ENCODE results near the gene IFFO2.
A peak's percentile ranks its signal among the peaks of the same experiment; 100 is the strongest.

The IFFO2 gene

GRCh38 chr1:18919956-18920355, 36.5 kb downstream of the IFFO2 start:
- DNase-seq (ENCODE audit: insufficient read length, low spot score), result no peak
- FAIRE-seq, result no peak
- TF ChIP-seq POLR2AphosphoS5 (IDR thresholded peaks at IDR 0.05; ENCODE audit: low read depth, low read length) (no peak), SPI1 (IDR thresholded peaks at IDR 0.05; ENCODE audit: low read depth, low read length) (no peak), PAX5 (IDR thresholded peaks at IDR 0.05; ENCODE audit: insufficient read depth, low read length, severe bottlenecking) (no peak), POLR2A (IDR thresholded peaks at IDR 0.05; ENCODE audit: low read depth, low read length) (no peak), TAF1 (IDR thresholded peaks at IDR 0.05; ENCODE audit: low read depth, low read length) (no peak), POU2F2 (IDR thresholded peaks at IDR 0.05; ENCODE audit: low read depth, low read length) (no peak)

- DNase-seq (ENCODE audit: insufficient read length, low spot score) (no peak), FAIRE-seq (no peak)
- no peak for TF ChIP-seq POU2F2 (IDR thresholded peaks at IDR 0.05; ENCODE audit: low read depth, low read length)
- TF ChIP-seq TAF1 (IDR thresholded peaks at IDR 0.05; ENCODE audit: low read depth, low read length), result no peak
- no peak for TF ChIP-seq POLR2A (IDR thresholded peaks at IDR 0.05; ENCODE audit: low read depth, low read length)
- no peak for TF ChIP-seq POLR2AphosphoS5 (IDR thresholded peaks at IDR 0.05; ENCODE audit: low read depth, low read length)
- no peak for TF ChIP-seq PAX5 (IDR thresholded peaks at IDR 0.05; ENCODE audit: insufficient read depth, low read length, severe bottlenecking)
- no peak for TF ChIP-seq SPI1 (IDR thresholded peaks at IDR 0.05; ENCODE audit: low read depth, low read length)
Measured at GRCh38 chr1:18919197-18919905, 37.1 kb downstream of the IFFO2 start.

- FAIRE-seq (no peak), DNase-seq (ENCODE audit: insufficient read length, low spot score) (no peak)
- TF ChIP-seq POLR2AphosphoS5 (IDR thresholded peaks at IDR 0.05; ENCODE audit: low read depth, low read length) (no peak), SPI1 (IDR thresholded peaks at IDR 0.05; ENCODE audit: low read depth, low read length) (no peak), POU2F2 (IDR thresholded peaks at IDR 0.05; ENCODE audit: low read depth, low read length) (no peak), TAF1 (IDR thresholded peaks at IDR 0.05; ENCODE audit: low read depth, low read length) (no peak), PAX5 (IDR thresholded peaks at IDR 0.05; ENCODE audit: insufficient read depth, low read length, severe bottlenecking) (no peak), POLR2A (IDR thresholded peaks at IDR 0.05; ENCODE audit: low read depth, low read length) (no peak)
Measured at GRCh38 chr1:18918417-18918816, 38.1 kb downstream of the IFFO2 start.

- TF ChIP-seq POLR2A (IDR thresholded peaks at IDR 0.05; ENCODE audit: low read depth, low read length), result no peak
- TF ChIP-seq TAF1 (IDR thresholded peaks at IDR 0.05; ENCODE audit: low read depth, low read length), result no peak
- no peak for TF ChIP-seq SPI1 (IDR thresholded peaks at IDR 0.05; ENCODE audit: low read depth, low read length)
- no peak for TF ChIP-seq PAX5 (IDR thresholded peaks at IDR 0.05; ENCODE audit: insufficient read depth, low read length, severe bottlenecking)
- TF ChIP-seq POLR2AphosphoS5 (IDR thresholded peaks at IDR 0.05; ENCODE audit: low read depth, low read length), result no peak
- TF ChIP-seq POU2F2 (IDR thresholded peaks at IDR 0.05; ENCODE audit: low read depth, low read length), result no peak
- no peak for FAIRE-seq
- no peak for DNase-seq (ENCODE audit: insufficient read length, low spot score)
Measured at GRCh38 chr1:18917071-18917799, 39.2 kb downstream of the IFFO2 start.

- no peak for FAIRE-seq
- DNase-seq (ENCODE audit: insufficient read length, low spot score), result no peak
- TF ChIP-seq PAX5 (IDR thresholded peaks at IDR 0.05; ENCODE audit: insufficient read depth, low read length, severe bottlenecking), result no peak
- no peak for TF ChIP-seq POU2F2 (IDR thresholded peaks at IDR 0.05; ENCODE audit: low read depth, low read length)
- no peak for TF ChIP-seq POLR2A (IDR thresholded peaks at IDR 0.05; ENCODE audit: low read depth, low read length)
- TF ChIP-seq SPI1 (IDR thresholded peaks at IDR 0.05; ENCODE audit: low read depth, low read length), result no peak
- TF ChIP-seq TAF1 (IDR thresholded peaks at IDR 0.05; ENCODE audit: low read depth, low read length), result no peak
- no peak for TF ChIP-seq POLR2AphosphoS5 (IDR thresholded peaks at IDR 0.05; ENCODE audit: low read depth, low read length)
Measured at GRCh38 chr1:18915341-18915740, 41.1 kb downstream of the IFFO2 start.

- peak; percentile 95 for DNase-seq (ENCODE audit: insufficient read length, low spot score)
- no peak for TF ChIP-seq SPI1 (IDR thresholded peaks at IDR 0.05; ENCODE audit: low read depth, low read length)
- no peak for TF ChIP-seq POLR2AphosphoS5 (IDR thresholded peaks at IDR 0.05; ENCODE audit: low read depth, low read length)
- no peak for TF ChIP-seq PAX5 (IDR thresholded peaks at IDR 0.05; ENCODE audit: insufficient read depth, low read length, severe bottlenecking)
- TF ChIP-seq POLR2A (IDR thresholded peaks at IDR 0.05; ENCODE audit: low read depth, low read length), result no peak
- TF ChIP-seq POU2F2 (IDR thresholded peaks at IDR 0.05; ENCODE audit: low read depth, low read length), result no peak
- TF ChIP-seq TAF1 (IDR thresholded peaks at IDR 0.05; ENCODE audit: low read depth, low read length), result no peak
- peak; percentile 84 for FAIRE-seq
Measured at GRCh38 chr1:18913065-18913835, 43.2 kb downstream of the IFFO2 start.

- FAIRE-seq (no peak), DNase-seq (ENCODE audit: insufficient read length, low spot score) (no peak)
- TF ChIP-seq PAX5 (IDR thresholded peaks at IDR 0.05; ENCODE audit: insufficient read depth, low read length, severe bottlenecking) (no peak), POLR2A (IDR thresholded peaks at IDR 0.05; ENCODE audit: low read depth, low read length) (no peak), POU2F2 (IDR thresholded peaks at IDR 0.05; ENCODE audit: low read depth, low read length) (no peak), TAF1 (IDR thresholded peaks at IDR 0.05; ENCODE audit: low read depth, low read length) (no peak), SPI1 (IDR thresholded peaks at IDR 0.05; ENCODE audit: low read depth, low read length) (no peak), POLR2AphosphoS5 (IDR thresholded peaks at IDR 0.05; ENCODE audit: low read depth, low read length) (no peak)
Measured at GRCh38 chr1:18912550-18912949, 43.9 kb downstream of the IFFO2 start.

- no peak for TF ChIP-seq TAF1 (IDR thresholded peaks at IDR 0.05; ENCODE audit: low read depth, low read length)
- TF ChIP-seq POLR2AphosphoS5 (IDR thresholded peaks at IDR 0.05; ENCODE audit: low read depth, low read length), result no peak
- no peak for TF ChIP-seq POU2F2 (IDR thresholded peaks at IDR 0.05; ENCODE audit: low read depth, low read length)
- TF ChIP-seq POLR2A (IDR thresholded peaks at IDR 0.05; ENCODE audit: low read depth, low read length), result no peak
- no peak for TF ChIP-seq SPI1 (IDR thresholded peaks at IDR 0.05; ENCODE audit: low read depth, low read length)
- TF ChIP-seq PAX5 (IDR thresholded peaks at IDR 0.05; ENCODE audit: insufficient read depth, low read length, severe bottlenecking), result no peak
- FAIRE-seq (no peak), DNase-seq (ENCODE audit: insufficient read length, low spot score) (no peak)
Measured at GRCh38 chr1:18908911-18909771, 47.3 kb downstream of the IFFO2 start.

Data from GM12891 (cell line).